H9 (cell line): ENCODE results near the gene POLK. TPM values are rescaled to one million over a fixed set of nuclear protein-coding genes. Genes with fewer than 3 reads are reported as not detected.

Source experiments
- DNase-seq: peaks from one replicate; pipeline ENCODE4 v3.0.0-alpha.2; 2017
- H2AFZ ChIP-seq: one replicate; pipeline ENCODE4 v1.6.1; 2013; ENCODE audit warnings: mild to moderate bottlenecking, low read length, control low read depth, moderate library complexity
- H2AK5ac ChIP-seq: 2 replicates; pipeline ENCODE4 v1.6.1; 2013; ENCODE audit warnings: low read length, control low read depth, mixed read lengths; ENCODE audit not compliant: insufficient read length
- H2BK120ac ChIP-seq: one replicate; pipeline ENCODE4 v1.6.1; 2013; ENCODE audit warnings: low read depth, mild to moderate bottlenecking, low read length, control low read depth, inconsistent platforms; ENCODE audit not compliant: poor library complexity, severe bottlenecking
- H2BK12ac ChIP-seq: 2 replicates; pipeline ENCODE4 v1.6.1; 2013; ENCODE audit warnings: low read length, control low read depth, mixed read lengths, low read depth; ENCODE audit not compliant: insufficient read length
- H2BK15ac ChIP-seq: 2 replicates; pipeline ENCODE4 v1.6.1; 2013; ENCODE audit warnings: low read depth, low read length, control low read depth
- H2BK20ac ChIP-seq: one replicate; pipeline ENCODE4 v1.6.1; 2013; ENCODE audit warnings: low read depth, mild to moderate bottlenecking, low read length, control low read depth, inconsistent platforms; ENCODE audit not compliant: poor library complexity, severe bottlenecking
- H2BK5ac ChIP-seq: 2 replicates; pipeline ENCODE4 v1.6.1; 2013; ENCODE audit warnings: low read length, control low read depth, mixed read lengths; ENCODE audit not compliant: insufficient read length
- H3K14ac ChIP-seq: 2 replicates; pipeline ENCODE4 v1.6.1; 2013; ENCODE audit warnings: low read length, control low read depth; ENCODE audit not compliant: insufficient read depth
- H3K18ac ChIP-seq: 2 replicates; pipeline ENCODE4 v1.6.1; 2013; ENCODE audit warnings: low read depth, mild to moderate bottlenecking, mixed read lengths, low read length, control low read depth; ENCODE audit not compliant: insufficient read length
- H3K23ac ChIP-seq: 2 replicates; pipeline ENCODE4 v1.6.1; 2013; ENCODE audit warnings: low read length, control low read depth, mixed read lengths, low read depth; ENCODE audit not compliant: insufficient read length
- H3K23me2 ChIP-seq: 2 replicates; pipeline ENCODE4 v1.6.1; 2013; ENCODE audit warnings: low read depth, mild to moderate bottlenecking, mixed read lengths, low read length, control low read depth; ENCODE audit not compliant: insufficient read length, poor library complexity, severe bottlenecking
- H3K27ac ChIP-seq: 2 replicates; pipeline ENCODE4 v1.5.1; 2013; ENCODE audit warnings: low read length, control low read depth, mixed read lengths, low read depth; ENCODE audit not compliant: insufficient read length
- H3K27me3 ChIP-seq: 2 replicates; pipeline ENCODE4 v1.6.1; 2013; ENCODE audit warnings: low read length, control low read depth, inconsistent platforms; ENCODE audit not compliant: insufficient read depth
- H3K4ac ChIP-seq: 2 replicates; pipeline ENCODE4 v1.6.1; 2013; ENCODE audit warnings: low read depth, mild to moderate bottlenecking, control low read depth, inconsistent platforms, low read length, moderate library complexity
- H3K4me1 ChIP-seq: 2 replicates; pipeline ENCODE4 v1.6.1; 2013; ENCODE audit warnings: low read length, control low read depth, inconsistent platforms; ENCODE audit not compliant: insufficient read depth
- H3K4me2 ChIP-seq: 2 replicates; pipeline ENCODE4 v1.6.1; 2013; ENCODE audit warnings: low read length, control low read depth, mixed read lengths; ENCODE audit not compliant: insufficient read length, insufficient read depth
- H3K56ac ChIP-seq: 2 replicates; pipeline ENCODE4 v1.6.1; 2013; ENCODE audit warnings: low read depth, mild to moderate bottlenecking, mixed read lengths, low read length, control low read depth; ENCODE audit not compliant: insufficient read length
- H3K79me1 ChIP-seq: 2 replicates; pipeline ENCODE4 v1.6.1; 2013; ENCODE audit warnings: low read depth, mild to moderate bottlenecking, moderate library complexity, low read length, control low read depth, inconsistent platforms; ENCODE audit not compliant: insufficient read depth, poor library complexity, severe bottlenecking
- H3K79me2 ChIP-seq: 2 replicates; pipeline ENCODE4 v1.6.1; 2013; ENCODE audit warnings: low read length, control low read depth, inconsistent platforms; ENCODE audit not compliant: insufficient read depth
- H3K9ac ChIP-seq: 2 replicates; pipeline ENCODE4 v1.6.1; 2013; ENCODE audit warnings: low read length, control low read depth, mixed read lengths; ENCODE audit not compliant: insufficient read length; ENCODE audit errors: extremely low read depth
- H3K9me3 ChIP-seq: one replicate; pipeline ENCODE4 v1.6.1; 2013; ENCODE audit warnings: low read depth, low read length, inconsistent platforms; ENCODE audit not compliant: control insufficient read depth
- H3T11ph ChIP-seq: one replicate; pipeline ENCODE4 v1.6.1; 2013; ENCODE audit warnings: mild to moderate bottlenecking, low read length, control low read depth, inconsistent platforms
- H4K20me1 ChIP-seq: one replicate; pipeline ENCODE4 v1.6.1; 2013; ENCODE audit not compliant: control insufficient read depth, insufficient read length, insufficient read depth
- H4K5ac ChIP-seq: 2 replicates; pipeline ENCODE4 v1.6.1; 2013; ENCODE audit warnings: low read depth, mild to moderate bottlenecking, mixed read lengths, low read length, control low read depth; ENCODE audit not compliant: insufficient read length
- H4K8ac ChIP-seq: replicated peaks from 2 replicates; pipeline ENCODE4 v1.6.1; 2013; ENCODE audit warnings: low read length, control low read depth, mixed read lengths, low read depth; ENCODE audit not compliant: insufficient read length
- H4K91ac ChIP-seq: 2 replicates; pipeline ENCODE4 v1.6.1; 2013; ENCODE audit warnings: low read depth, mild to moderate bottlenecking, moderate library complexity, mixed read lengths, low read length, control low read depth; ENCODE audit not compliant: insufficient read length
- H3K27ac Mint-ChIP-seq, 3 experiments: 2 replicates in 2 of 3; 3 replicates in 1 of 3; pipeline ENCODE4 v1.8.0; 2020 to 2021; ENCODE audit warnings: mixed read lengths in 3 of 3, mild to moderate bottlenecking in 1 of 3, moderate library complexity in 1 of 3
- H3K27me3 Mint-ChIP-seq: 2 replicates; pipeline ENCODE4 v1.8.0; 2021; ENCODE audit warnings: low read depth, mild to moderate bottlenecking, moderate library complexity, mixed read lengths
- H3K36me3 Mint-ChIP-seq, 3 experiments: 2 replicates in 2 of 3; 3 replicates in 1 of 3; pipeline ENCODE4 v1.8.0; 2020 to 2021; ENCODE audit warnings: low read depth in 3 of 3, mixed read lengths in 3 of 3; ENCODE audit not compliant: insufficient read depth in 1 of 3
- H3K4me1 Mint-ChIP-seq, 2 experiments: 2 replicates each; pipeline ENCODE4 v1.8.0; 2020; ENCODE audit warnings: mixed read lengths in 2 of 2
- H3K4me3 Mint-ChIP-seq, 2 experiments: 2 replicates in 1 of 2; 3 replicates in 1 of 2; pipeline ENCODE4 v1.8.0; 2020 to 2021; ENCODE audit warnings: mild to moderate bottlenecking in 2 of 2, mixed read lengths in 2 of 2, moderate library complexity in 1 of 2
- H3K9me3 Mint-ChIP-seq, 2 experiments: 2 replicates in 1 of 2; 3 replicates in 1 of 2; pipeline ENCODE4 v1.8.0; 2020; ENCODE audit warnings: mild to moderate bottlenecking in 2 of 2, mixed read lengths in 2 of 2, moderate library complexity in 1 of 2
- CTCF ChIP-seq: fragments of 200-600 bp; sonication (generic); conservative IDR thresholded peaks from 3 replicates; pipeline ENCODE4 v1.8.0; 2021; ENCODE audit warnings: antibody characterized with exemption, mild to moderate bottlenecking
- WGBS: extraction: QIAGEN DNeasy Blood & Tissue Kit; methylation state at CpG from one replicate; pipeline ENCODE4 v1.1.7; 2013; ENCODE audit warnings: missing lambda C conversion rate, low lambda C conversion rate, mixed read lengths; ENCODE audit not compliant: insufficient read length; ENCODE audit errors: extremely low coverage; 5-methylcytosine and 5-hydroxymethylcytosine counted together
- total RNA-seq: library from RNA; stranded (reverse); gene quantifications from 2 replicates; pipeline ENCODE4 v1.2.1, GENCODE V29; 2021

Gene POLK
- total RNA-seq, 1 experiment from 2014 or later = 7.6 TPM

- Mint-ChIP-seq H3K4me3 (no peak overlapping the region), H3K27ac (no peak overlapping the region), H3K27me3 (no peaks in the 10 kb centered on the region), H3K9me3 (peaks cover 12 to 18% of the 10 kb centered on the region in 2 experiments), H3K4me1 (peaks cover 6 to 7% of the 10 kb centered on the region in 2 experiments; a peak in 3 of 4 replicates), H3K36me3 (peaks cover 15 to 23% (median 17%) of the 10 kb centered on the region in 3 experiments)
- Histone ChIP-seq H3K27me3 (no peaks in the 10 kb centered on the region), H3K79me1 (peaks cover 6% of the 10 kb centered on the region), H4K8ac (no peak overlapping the region), H2BK5ac (no peak overlapping the region), H4K91ac (no peak overlapping the region), H2AFZ (no peak overlapping the region), H3K27ac (no peak overlapping the region), H3K4me2 (no peak overlapping the region), H3K23me2 (no peaks in the 10 kb centered on the region), H3K56ac (no peak overlapping the region), H3K79me2 (peaks cover 2% of the 10 kb centered on the region; the same call in 1 of the 2 replicates), H3K14ac (no peak overlapping the region), H2BK15ac (no peak overlapping the region), H4K20me1 (no peaks in the 10 kb centered on the region), H3K4ac (no peak overlapping the region), H4K5ac (no peak overlapping the region), H2BK120ac (no peak overlapping the region), H2AK5ac (no peak overlapping the region), H2BK20ac (no peak overlapping the region), H3K4me1 (no peaks in the 10 kb centered on the region), H3T11ph (no peak overlapping the region), H3K18ac (no peak overlapping the region), H2BK12ac (no peak overlapping the region), H3K9me3 (no peaks in the 10 kb centered on the region), H3K9ac (no peak overlapping the region), H3K23ac (no peak overlapping the region)
- WGBS = no CpG with 5 or more reads among the region's 2 CpGs
- no peak for TF ChIP-seq CTCF
- DNase-seq = no peak
Observed at GRCh38 chr5:75521195-75521594, 9.5 kb downstream of the POLK start.
